EL (cell line): ENCODE measurements around the gene MSRB2.

Source experiments
- DNase-seq: peaks from one replicate; pipeline ENCODE4 v3.0.0-alpha.2; 2016

Gene MSRB2

DNA sequence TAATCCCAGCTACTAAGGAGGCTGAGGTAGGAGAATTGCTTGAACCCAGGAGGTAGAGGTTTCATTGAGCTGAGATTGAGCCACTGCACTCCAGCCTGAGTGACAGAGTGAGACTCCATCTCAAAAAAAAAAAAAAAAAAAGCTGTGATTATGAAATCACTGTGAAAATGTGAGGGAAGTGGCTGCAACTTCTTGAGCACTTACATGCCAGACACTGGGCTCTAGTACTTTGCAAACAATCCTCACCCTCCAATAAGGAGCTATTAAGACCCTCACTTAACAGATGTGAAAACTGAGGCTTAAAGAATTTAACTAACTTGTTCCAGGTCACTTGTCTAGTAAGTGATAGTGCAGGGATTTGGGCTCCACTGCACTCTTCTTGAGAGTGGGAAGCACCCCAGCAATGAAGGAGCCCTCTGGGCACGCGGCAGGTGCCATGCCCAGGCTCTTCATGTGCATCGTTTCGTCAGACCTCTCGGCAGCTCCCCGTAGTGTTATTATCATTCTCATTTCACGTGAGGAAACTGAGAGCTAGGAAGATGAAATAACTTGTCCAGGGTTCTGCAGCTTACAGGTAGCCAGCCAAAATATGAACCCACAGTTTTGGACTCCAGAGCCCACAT, 19.0 kb downstream of the MSRB2 start:
- DNase-seq: no peak

GRCh38 chr10:23116486-23117205, 21.3 kb downstream of the MSRB2 start:
- DNase-seq: no peak

DNA sequence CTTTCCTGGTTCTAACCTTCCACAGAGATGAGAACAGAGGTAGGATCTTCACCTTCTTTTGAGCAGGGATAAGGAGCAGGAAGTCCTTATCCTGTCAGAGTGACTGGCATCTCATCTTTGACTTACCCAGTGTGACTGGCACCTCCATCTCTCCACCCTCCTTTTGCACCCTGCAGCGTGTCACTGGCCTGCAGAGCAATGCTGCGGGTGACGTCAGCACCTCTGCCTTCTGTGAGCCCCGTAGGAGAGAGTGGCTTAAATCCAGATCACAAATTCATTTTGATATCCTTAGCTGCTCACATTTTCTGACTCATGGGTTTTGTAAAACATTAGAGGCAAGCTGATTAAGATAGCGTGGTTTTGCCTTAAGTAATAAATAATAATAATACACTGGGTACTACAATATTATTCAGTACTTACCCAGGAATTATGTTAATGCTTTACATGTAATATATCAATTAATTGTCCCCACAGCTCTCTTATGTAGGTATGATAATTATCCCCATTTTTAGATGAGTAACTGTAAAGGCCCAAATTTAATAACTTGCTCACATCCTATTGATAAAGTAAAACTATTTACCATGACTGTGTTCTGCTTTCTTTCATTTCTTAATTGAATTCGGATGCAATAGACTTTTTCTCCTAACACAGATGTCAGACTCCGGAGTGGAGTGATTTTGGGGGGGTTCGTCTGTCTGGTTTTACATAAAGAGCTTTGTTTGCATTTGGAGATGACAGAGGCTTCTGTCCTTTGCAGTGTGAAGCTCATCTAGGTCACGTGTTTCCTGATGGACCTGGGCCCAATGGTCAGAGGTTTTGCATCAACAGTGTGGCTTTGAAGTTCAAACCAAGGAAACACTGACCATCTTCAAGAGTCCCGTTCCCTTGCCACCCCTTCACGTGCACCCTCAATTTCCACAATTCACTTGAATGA, 24.9 kb downstream of the MSRB2 start:
- DNase-seq: no peak

GRCh38 chr10:23121135-23121534, 25.8 kb downstream of the MSRB2 start:
- no peak for DNase-seq

DNA sequence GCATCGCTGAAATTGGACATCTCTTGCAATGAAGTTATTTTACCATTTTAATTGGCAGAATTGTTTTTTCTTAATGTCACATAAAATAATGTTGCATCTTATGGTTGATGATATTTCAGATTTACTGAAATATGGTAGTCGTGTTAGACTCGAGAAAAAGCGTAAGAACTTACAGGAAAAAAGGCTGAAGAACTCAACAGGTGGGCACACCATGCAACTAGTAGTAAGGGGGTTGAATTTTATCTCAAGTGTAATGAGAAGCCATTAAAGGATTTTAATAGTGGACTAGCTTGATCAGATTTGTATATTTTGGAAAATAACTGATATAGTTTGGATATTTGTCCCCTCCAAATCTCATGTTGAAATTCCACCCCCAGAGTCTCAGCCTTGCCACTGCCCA, 41.1 kb downstream of the MSRB2 start:
- no peak for DNase-seq

- DNase-seq: no peak
Observed at GRCh38 chr10:23139677-23140076, 44.3 kb downstream of the MSRB2 start.

GRCh38 chr10:23141995-23142394, 46.6 kb downstream of the MSRB2 start:
- no peak for DNase-seq

DNA sequence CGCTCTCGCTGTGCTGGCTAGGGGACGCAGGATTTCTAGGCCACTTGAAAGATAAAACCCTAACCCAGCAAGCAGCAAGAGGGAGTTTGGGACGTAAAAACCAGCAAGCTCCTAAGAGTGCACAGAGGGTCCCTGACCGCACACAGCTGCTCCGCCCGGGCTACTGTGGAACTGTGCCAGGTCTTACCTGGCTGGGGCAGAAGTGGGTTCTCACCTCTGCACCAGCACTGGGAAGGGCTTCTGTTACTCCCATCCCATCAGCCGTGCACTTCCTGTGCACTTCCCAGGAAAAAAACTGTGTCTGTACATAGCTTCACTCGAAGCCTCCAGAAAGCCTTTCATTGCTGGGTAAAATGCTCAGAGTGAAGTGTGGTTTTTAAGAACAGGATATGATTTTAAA, 50.9 kb downstream of the MSRB2 start:
- DNase-seq: no peak

- no peak for DNase-seq
Observed at GRCh38 chr10:23147035-23147434, 51.7 kb downstream of the MSRB2 start.

DNA sequence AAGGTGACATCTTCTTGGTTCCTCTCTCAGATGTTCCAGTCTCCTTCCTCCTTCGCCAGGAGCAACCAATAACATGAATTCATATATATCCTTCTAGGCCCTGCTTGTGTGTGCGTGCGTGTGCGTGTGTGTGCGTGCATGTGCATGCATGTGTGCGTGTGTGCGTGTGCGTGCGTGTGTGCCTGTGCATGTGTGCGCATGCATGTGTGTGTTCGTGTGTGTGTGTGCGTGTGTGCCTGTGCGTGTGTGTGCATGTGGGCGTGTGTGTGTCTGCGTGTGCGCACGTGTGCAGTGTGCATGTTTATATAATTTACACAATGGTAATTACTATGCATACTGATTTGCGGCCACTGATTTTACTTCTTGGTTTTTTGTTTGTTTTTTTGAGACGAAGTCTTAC, 52.8 kb downstream of the MSRB2 start:
- DNase-seq: no peak

DNA sequence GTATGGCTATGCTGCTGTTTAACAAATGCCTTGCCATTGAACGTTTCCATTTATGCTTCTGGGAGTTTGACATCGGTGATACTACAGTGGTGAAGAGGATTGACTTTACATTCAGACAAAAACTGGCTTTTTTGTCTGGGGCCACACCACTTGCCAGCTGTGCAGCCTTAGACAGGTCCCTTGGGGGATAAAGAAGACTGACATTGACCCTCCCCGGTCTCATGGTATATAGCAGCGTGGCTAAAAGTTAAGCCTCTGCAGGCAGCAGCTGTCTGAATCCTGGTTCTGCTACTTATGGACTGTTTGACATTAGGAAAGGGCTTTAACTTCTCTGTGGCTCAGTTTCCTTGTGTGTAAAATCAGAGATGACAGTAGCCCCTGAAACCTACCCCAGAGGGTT, 54.7 kb downstream of the MSRB2 start:
- no peak for DNase-seq

DNA sequence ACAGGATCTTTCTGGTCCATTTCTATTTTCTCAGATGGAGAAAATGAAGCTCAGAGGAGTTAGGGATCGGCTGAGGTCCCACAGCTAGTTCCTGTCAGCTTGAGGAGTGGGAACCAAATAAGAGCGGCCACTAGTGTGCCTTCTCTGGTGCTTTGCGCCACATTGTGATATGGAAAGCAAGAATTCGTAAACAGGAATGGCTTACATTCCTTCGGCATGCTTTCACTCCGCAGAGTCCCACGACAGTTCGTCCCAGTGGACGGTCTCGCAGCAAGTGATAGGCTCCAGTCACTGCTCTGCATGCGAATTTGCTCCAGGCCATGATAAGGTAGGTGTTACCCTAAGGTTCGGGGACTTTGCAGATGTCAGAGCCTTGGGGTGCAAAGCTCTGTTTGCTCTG, 55.2 kb downstream of the MSRB2 start:
- no peak for DNase-seq

DNA sequence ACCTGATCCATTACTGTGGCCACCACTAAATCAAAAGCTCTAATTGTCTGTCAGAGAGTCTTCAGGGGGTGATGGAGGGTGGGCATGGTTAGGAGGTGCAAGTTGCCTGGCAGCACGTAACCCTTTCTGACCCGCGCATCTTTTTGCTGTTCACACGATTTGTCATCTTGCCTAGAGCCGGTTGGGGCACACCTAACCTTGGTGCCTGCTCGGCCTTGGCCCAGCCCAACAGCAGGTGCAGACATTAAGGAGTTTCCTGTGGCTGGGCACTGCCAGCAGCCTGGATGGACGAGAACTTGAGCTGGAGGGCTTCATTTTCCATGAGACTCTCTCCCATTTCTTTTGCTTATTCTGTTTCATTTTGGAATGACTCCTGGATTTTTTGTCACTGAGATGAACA, 55.7 kb downstream of the MSRB2 start:
- no peak for DNase-seq

DNA sequence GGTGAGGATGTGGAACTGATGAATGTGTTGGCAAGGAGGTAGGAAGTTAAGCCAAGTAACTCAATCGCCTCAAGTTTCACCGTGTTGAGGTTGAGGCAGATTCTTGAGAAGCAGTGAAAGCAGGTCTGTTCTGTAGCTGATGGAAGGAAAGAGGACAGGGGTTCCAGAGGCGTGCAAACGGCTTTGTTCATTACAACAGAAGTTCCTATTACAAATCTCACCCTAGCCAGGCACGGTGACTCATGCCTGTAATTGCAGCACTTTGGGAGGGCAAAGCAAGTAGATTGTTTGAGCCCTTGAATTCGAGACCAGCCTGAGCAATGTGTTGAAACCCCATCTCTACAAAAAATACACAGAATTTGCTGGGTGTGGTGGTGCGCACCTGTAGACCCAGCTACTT, 59.8 kb downstream of the MSRB2 start:
- no peak for DNase-seq

- no peak for DNase-seq
Observed at GRCh38 chr10:23156447-23157150, 61.2 kb downstream of the MSRB2 start.

DNA sequence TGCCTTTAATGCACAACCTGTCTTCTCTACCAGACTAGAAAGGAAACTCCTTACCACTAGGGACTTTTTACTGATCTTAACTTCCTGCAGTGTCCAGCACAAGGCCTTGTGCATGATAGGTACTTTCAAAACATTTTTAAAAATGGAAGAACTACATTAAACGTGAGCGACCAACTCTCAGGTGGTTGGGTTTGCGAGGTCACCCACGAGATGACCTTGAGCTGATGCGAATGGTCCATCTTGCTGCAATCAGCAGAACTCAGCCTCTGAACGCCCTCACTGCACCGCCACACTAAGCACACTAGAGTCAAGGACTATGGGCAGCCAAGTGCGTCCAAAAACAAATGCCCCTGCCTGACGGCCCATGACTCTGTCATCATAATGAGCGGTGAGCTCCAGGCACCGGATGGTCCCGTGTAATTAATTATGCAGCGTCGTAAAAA, 61.9 kb downstream of the MSRB2 start:
- no peak for DNase-seq

GRCh38 chr10:23157691-23158369, 62.5 kb downstream of the MSRB2 start:
- peak; percentile 48 for DNase-seq

DNA sequence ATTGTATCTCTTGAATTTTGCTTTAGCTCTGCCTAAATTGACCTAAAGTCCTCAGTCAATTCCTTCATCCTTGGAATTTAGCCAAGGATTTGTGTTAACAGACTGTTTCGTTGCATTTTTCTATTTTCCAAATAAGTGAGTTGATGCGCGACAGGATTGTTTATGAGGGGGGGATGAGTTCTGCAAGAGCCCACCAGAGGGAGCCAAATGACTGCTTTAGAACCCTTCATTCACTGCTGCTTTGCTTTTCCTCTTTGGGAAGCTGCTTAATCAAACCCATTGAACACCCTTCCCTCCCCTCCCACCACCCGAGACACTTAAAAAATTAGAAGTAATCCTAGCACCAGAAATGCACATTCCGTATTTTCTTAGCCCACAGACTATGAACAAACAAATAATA, 63.0 kb downstream of the MSRB2 start:
- peak; percentile 56 for DNase-seq

DNA sequence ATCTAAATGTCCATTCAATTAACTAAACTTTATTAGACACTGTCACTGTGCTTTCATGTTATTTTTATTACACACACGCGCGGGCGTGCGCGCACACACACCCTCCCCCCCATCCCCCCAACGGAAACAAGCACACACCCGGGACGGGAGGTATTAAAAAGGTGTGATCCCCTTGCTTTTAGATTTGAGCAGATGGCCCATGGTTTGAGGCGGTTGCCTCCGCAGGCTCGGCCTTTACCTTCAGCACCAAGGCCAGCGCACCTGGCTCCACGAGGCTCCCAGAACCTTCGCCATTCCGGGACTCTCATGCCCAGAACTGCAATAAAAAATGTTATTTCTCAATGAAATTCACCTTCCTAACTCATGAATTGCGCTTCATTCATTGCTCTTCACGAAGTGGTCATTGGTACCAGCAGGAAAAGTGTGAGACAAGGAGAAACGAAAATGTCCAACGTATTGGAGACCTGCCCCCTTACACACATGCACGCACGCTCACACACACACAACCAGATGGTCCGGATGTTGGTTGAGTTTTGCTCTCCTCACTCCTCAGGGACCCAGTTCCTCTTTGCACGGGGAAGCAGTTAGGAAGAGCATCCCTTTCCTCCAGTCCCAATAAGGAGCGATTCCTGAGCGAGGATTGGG, 76.0 kb downstream of the MSRB2 start:
- DNase-seq: peak; percentile 13
